ENCODE results near the gene EMC10. TPM values are rescaled to one million over a fixed set of nuclear protein-coding genes. Genes with fewer than 3 reads are reported as not detected.

The EMC10 gene
- polyA plus RNA-seq, 1 experiment: 45.4 TPM

DNA sequence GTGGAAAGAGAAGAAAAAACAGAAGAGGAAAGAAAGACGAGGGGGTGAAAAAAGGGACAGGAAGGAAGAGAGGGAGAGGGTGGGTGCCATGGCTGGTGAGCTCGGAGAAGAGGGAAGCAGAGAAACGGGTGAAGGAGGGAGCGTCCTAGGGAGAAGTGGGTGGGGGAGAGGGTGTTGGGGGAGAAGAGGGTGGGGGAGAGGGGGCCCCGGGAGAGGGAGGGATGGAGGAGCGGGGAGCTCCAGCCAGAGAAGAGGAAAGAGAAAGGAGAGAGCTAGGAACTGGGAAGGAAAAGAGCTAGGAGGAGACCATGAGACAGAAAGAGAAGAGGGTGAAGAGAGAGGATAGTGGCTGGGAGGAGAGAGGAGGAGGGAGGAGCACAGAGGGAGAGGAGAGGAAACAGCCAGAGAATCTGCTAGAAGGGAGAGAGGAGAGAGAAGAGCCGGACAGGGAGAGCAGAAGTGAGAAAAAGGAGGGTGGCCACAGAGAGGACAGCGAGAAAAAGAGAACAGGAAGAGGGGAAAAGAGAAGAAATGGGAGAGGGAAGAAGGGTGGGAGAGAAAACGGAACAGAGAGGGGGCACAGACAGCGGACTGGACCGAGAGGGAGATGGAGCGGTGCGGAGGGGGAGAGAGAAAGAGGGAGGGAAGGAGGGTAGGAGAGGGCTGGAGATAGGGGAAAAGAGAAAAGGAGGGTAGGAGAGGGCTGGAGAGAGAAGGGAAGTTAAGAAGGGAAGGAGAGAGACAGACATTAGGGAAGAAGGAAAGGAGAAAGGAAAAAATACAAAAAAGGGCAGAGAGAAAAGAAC lies 12.3 kb downstream of the EMC10 start:
- Histone ChIP-seq H3K4me3 (ENCODE audit: low read depth, low read length) (no peak overlapping the region), H3K27ac (ENCODE audit: low read depth, low read length) (no peak overlapping the region), H3K27me3 (ENCODE audit: control insufficient read depth, insufficient read depth, low read length) (peaks cover 43% of the 10 kb centered on the region), H3K9me3 (ENCODE audit: control insufficient read depth, insufficient read depth, low read length) (peaks cover 14% of the 10 kb centered on the region)
- POLR2A ChIA-PET: interaction anchor here (0.9 kb wide), 1 partner anchor 20 kb away, joined by 5 read pairs; no protein-coding TSS in a partner anchor
- no peak for DNase-seq (ENCODE audit: low read depth, low spot score)
- TF ChIP-seq, protein P1, sequence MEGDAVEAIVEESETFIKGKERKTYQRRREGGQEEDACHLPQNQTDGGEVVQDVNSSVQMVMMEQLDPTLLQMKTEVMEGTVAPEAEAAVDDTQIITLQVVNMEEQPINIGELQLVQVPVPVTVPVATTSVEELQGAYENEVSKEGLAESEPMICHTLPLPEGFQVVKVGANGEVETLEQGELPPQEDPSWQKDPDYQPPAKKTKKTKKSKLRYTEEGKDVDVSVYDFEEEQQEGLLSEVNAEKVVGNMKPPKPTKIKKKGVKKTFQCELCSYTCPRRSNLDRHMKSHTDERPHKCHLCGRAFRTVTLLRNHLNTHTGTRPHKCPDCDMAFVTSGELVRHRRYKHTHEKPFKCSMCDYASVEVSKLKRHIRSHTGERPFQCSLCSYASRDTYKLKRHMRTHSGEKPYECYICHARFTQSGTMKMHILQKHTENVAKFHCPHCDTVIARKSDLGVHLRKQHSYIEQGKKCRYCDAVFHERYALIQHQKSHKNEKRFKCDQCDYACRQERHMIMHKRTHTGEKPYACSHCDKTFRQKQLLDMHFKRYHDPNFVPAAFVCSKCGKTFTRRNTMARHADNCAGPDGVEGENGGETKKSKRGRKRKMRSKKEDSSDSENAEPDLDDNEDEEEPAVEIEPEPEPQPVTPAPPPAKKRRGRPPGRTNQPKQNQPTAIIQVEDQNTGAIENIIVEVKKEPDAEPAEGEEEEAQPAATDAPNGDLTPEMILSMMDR (IDR thresholded peaks at IDR 0.05; ENCODE audit: low read depth, low read length): no peak
- CTCF ChIA-PET: interaction anchor here (0.5 to 1.1 kb wide), 4 partner anchors 10 to 143 kb away, joined by 3 to 7 read pairs (median 4); no protein-coding TSS in a partner anchor

DNA sequence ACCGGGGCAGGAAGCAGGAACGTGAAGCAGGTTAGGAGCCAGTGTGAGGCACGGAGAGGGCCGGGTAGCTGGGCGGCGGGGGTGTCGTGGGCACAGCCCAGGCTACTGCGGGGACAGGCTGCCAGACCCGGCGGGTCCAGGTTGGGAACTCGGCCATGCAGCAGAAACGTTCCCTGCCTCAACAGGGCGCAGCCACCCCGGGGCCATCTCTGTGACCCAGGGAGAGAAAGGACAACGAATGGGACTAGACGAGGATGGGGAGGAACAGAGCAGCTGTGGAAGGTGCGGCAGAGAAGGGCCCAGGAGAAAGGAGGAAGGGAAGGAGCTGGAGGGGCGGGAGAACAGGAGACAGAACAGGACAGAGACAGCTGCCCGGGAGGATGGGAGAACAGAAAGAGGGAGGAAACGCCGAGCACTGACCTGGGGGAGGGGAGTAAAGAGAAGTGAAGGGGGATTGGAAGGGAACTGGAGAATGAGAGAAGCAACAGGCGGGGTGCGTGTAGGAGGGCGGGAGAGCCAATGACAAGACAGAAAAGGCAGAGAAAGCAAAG lies 13.2 kb downstream of the EMC10 start:
- no peak overlapping the region for H3K4me3 ChIP-seq (ENCODE audit: low read depth, low read length)
- POLR2A ChIA-PET: no interaction called here
- DNase-seq (ENCODE audit: low read depth, low spot score): no peak
- CTCF ChIA-PET: no interaction called here
- TF ChIP-seq, protein P1 (IDR thresholded peaks at IDR 0.05; ENCODE audit: low read depth, low read length): no peak
- no peak overlapping the region for H3K27ac ChIP-seq (ENCODE audit: low read depth, low read length)
- peaks cover 14% of the 10 kb centered on the region for H3K9me3 ChIP-seq (ENCODE audit: control insufficient read depth, insufficient read depth, low read length)
- H3K27me3 ChIP-seq (ENCODE audit: control insufficient read depth, insufficient read depth, low read length): peaks cover 43% of the 10 kb centered on the region

DNA sequence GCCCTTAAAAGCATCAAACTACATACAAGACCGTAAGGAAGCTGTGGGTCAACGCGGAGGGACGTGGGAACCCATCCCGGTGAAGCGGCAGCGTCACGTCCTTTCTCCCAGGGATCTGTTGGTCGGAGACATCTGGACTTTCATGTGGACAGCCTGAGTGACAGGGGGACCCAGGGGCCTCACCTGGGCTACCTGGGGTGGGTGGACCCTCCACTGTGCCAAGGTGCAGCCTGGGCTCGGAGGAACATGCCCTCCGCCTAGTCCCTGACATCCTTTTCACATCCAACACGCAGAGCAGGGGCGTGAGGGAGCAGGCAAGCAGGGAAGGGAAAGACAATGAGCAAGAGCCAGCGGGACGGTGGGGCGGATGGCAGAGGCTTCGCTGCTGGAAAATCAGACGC lies 14.1 kb downstream of the EMC10 start:
- DNase-seq (ENCODE audit: low read depth, low spot score): no peak
- Histone ChIP-seq H3K27me3 (ENCODE audit: control insufficient read depth, insufficient read depth, low read length) (peaks cover 43% of the 10 kb centered on the region), H3K9me3 (ENCODE audit: control insufficient read depth, insufficient read depth, low read length) (peaks cover 14% of the 10 kb centered on the region), H3K4me3 (ENCODE audit: low read depth, low read length) (no peak overlapping the region), H3K27ac (ENCODE audit: low read depth, low read length) (no peak overlapping the region)
- TF ChIP-seq, protein P1 (IDR thresholded peaks at IDR 0.05; ENCODE audit: low read depth, low read length): no peak
- CTCF ChIA-PET: interaction anchor here (0.6 kb wide), 1 partner anchor 564 kb away, joined by 4 read pairs; no protein-coding TSS in a partner anchor
- POLR2A ChIA-PET: no interaction called here

DNA sequence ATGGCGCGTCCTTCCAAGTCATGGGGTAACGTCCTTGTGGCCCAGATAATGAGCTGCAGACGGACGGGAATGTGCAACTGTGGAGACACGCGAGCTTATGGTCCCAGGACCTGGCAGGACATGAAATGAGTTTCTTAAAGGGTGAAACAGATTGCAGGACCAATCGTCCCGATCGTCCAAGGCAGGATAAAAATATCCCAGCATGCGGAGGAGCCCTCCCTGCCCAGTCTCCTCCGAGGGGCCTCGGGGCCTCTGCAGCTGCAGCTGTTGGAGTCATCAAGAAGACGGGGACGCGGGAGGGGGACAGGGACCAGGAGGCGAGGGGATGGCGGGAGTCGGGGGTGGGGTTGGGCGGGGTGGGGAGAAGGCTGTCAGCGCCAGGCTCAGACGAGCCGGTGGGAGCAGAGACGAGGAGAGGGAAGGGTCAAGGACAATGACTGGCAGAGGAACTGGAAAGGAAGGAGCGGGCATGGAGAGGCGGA lies 14.7 kb downstream of the EMC10 start:
- H3K27me3 ChIP-seq (ENCODE audit: control insufficient read depth, insufficient read depth, low read length): peaks cover 43% of the 10 kb centered on the region
- TF ChIP-seq, protein P1 (IDR thresholded peaks at IDR 0.05; ENCODE audit: low read depth, low read length): no peak
- DNase-seq (ENCODE audit: low read depth, low spot score): no peak
- ChIA-PET POLR2A (no interaction called here), CTCF (no interaction called here)
- no peak overlapping the region for H3K27ac ChIP-seq (ENCODE audit: low read depth, low read length)
- H3K9me3 ChIP-seq (ENCODE audit: control insufficient read depth, insufficient read depth, low read length): peaks cover 14% of the 10 kb centered on the region
- no peak overlapping the region for H3K4me3 ChIP-seq (ENCODE audit: low read depth, low read length)
